T-helper 9 cell (primary cell): Measurements from ENCODE around the gene TTLL5.
"Not testable (repeated sequence)": the region's sequence is repeated elsewhere in the genome, so short reads cannot be mapped to it uniquely, and the experiment has no call there.

Experiments
- DNase-seq: peaks from one replicate; pipeline ENCODE4 v3.0.0-alpha.2; 2020

The TTLL5 gene

GRCh38 chr14:75649337-75649736 lies 11.7 kb upstream of the TTLL5 start:
- no peak for DNase-seq

GRCh38 chr14:75649773-75650172 lies 11.3 kb upstream of the TTLL5 start:
- no peak for DNase-seq

GRCh38 chr14:75650253-75651058 lies 10.6 kb upstream of the TTLL5 start:
- DNase-seq: no peak

GRCh38 chr14:75653563-75653962 lies 7.5 kb upstream of the TTLL5 start:
- no peak for DNase-seq

- DNase-seq: peak; percentile 80
Observed at GRCh38 chr14:75654127-75654732, 6.8 kb upstream of the TTLL5 start.

GRCh38 chr14:75655235-75655634 lies 5.8 kb upstream of the TTLL5 start:
- DNase-seq: no peak

GRCh38 chr14:75657331-75657730 lies 3.7 kb upstream of the TTLL5 start:
- no peak for DNase-seq

- DNase-seq: no peak
Observed at GRCh38 chr14:75658957-75659356, 2.1 kb upstream of the TTLL5 start.

GRCh38 chr14:75660238-75660629 lies 812 bp upstream of the TTLL5 start:
- DNase-seq: no peak

- DNase-seq: no peak
Observed at GRCh38 chr14:75661499-75661814, 411 bp downstream of the TTLL5 start.

GRCh38 chr14:75662966-75663365 lies 1.9 kb downstream of the TTLL5 start:
- DNase-seq: no peak

- DNase-seq: no peak
Observed at GRCh38 chr14:75667099-75667765, 6.2 kb downstream of the TTLL5 start.

GRCh38 chr14:75672605-75673192 lies 11.7 kb downstream of the TTLL5 start:
- DNase-seq: no peak

- DNase-seq: no peak
Observed at GRCh38 chr14:75673345-75674035, 12.4 kb downstream of the TTLL5 start.

GRCh38 chr14:75675265-75675960 lies 14.4 kb downstream of the TTLL5 start:
- no peak for DNase-seq

GRCh38 chr14:75685910-75686309 lies 24.9 kb downstream of the TTLL5 start:
- no peak for DNase-seq

- no peak for DNase-seq
Observed at GRCh38 chr14:75689012-75689411, 28.0 kb downstream of the TTLL5 start.

GRCh38 chr14:75690010-75690409 lies 29.0 kb downstream of the TTLL5 start:
- no peak for DNase-seq

GRCh38 chr14:75695025-75695424 lies 34.0 kb downstream of the TTLL5 start:
- not testable (repeated sequence) for DNase-seq

GRCh38 chr14:75697386-75697785 lies 36.3 kb downstream of the TTLL5 start:
- DNase-seq: no peak

- DNase-seq: no peak
Observed at GRCh38 chr14:75697918-75698317, 36.9 kb downstream of the TTLL5 start.

- DNase-seq: no peak
Observed at GRCh38 chr14:75699331-75699730, 38.3 kb downstream of the TTLL5 start.

GRCh38 chr14:75700295-75700694 lies 39.2 kb downstream of the TTLL5 start:
- DNase-seq: no peak
